Chondrocyte (in vitro differentiated cells): Measurements from ENCODE around the gene LYRM1. TPM values are rescaled to one million over a fixed set of nuclear protein-coding genes. Genes with fewer than 3 reads are reported as not detected.

ENCODE experiments used
- DNase-seq: peaks from one replicate; pipeline ENCODE4 v3.0.0; 2021; ENCODE audit warnings: mixed read lengths, low spot score
- H3K27ac Mint-ChIP-seq: one replicate; pipeline ENCODE4 v1.8.0; 2021; ENCODE audit warnings: mild to moderate bottlenecking, moderate library complexity, mixed read lengths; ENCODE audit not compliant: unreplicated experiment
- H3K27me3 Mint-ChIP-seq: 2 replicates; pipeline ENCODE4 v1.8.0; 2021; ENCODE audit warnings: low read depth, mixed read lengths
- H3K36me3 Mint-ChIP-seq: 2 replicates; pipeline ENCODE4 v1.8.0; 2021; ENCODE audit warnings: low read depth, mixed read lengths
- H3K4me1 Mint-ChIP-seq: 2 replicates; pipeline ENCODE4 v1.8.0; 2021; ENCODE audit warnings: low read depth, mild to moderate bottlenecking, mixed read lengths
- H3K4me3 Mint-ChIP-seq: one replicate; pipeline ENCODE4 v1.8.0; 2021; ENCODE audit warnings: mild to moderate bottlenecking, moderate library complexity, mixed read lengths; ENCODE audit not compliant: unreplicated experiment
- H3K9me3 Mint-ChIP-seq: 2 replicates; pipeline ENCODE4 v1.8.0; 2021; ENCODE audit warnings: low read depth, mixed read lengths
- total RNA-seq: library from RNA; stranded (reverse); gene quantifications from 3 replicates; pipeline ENCODE4 v1.2.1, GENCODE V29; 2021
- TF ChIP-seq, protein P1 (sequence below): fragments of 200-600 bp; sonication (generic); IDR thresholded peaks from 2 replicates; pipeline ENCODE4 v1.5.0; 2021; ENCODE audit warnings: antibody characterized with exemption, mild to moderate bottlenecking, moderate library complexity

Gene LYRM1
- total RNA-seq, 1 donor from 2014 or later: 20.1 TPM

DNA sequence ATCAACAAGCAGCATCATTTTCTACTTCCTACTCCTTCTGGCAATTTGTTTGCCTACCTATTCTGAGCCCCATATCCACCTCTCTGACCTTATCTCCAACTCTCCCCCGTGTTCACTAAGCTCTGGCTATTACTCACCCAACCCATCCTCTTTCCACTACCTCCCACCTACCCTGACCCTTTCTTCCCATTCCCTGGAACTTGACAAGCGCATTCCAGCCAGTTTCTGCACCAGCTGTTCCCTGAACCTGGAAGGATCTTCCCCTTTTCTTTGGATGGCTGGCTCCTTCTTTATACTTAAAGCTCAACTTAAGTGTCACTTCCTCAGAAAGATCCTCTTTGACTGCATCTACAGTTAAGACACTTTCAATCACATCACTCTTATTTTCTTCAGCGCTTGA, 2.6 kb upstream of the LYRM1 start:
- Mint-ChIP-seq H3K27me3 (no peaks in the 10 kb centered on the region), H3K36me3 (peaks cover 10% of the 10 kb centered on the region), H3K9me3 (no peaks in the 10 kb centered on the region), H3K27ac (peak overlapping the region; percentile 99), H3K4me1 (peaks cover 59% of the 10 kb centered on the region), H3K4me3 (peak overlapping the region; percentile 87)
- TF ChIP-seq, protein P1, sequence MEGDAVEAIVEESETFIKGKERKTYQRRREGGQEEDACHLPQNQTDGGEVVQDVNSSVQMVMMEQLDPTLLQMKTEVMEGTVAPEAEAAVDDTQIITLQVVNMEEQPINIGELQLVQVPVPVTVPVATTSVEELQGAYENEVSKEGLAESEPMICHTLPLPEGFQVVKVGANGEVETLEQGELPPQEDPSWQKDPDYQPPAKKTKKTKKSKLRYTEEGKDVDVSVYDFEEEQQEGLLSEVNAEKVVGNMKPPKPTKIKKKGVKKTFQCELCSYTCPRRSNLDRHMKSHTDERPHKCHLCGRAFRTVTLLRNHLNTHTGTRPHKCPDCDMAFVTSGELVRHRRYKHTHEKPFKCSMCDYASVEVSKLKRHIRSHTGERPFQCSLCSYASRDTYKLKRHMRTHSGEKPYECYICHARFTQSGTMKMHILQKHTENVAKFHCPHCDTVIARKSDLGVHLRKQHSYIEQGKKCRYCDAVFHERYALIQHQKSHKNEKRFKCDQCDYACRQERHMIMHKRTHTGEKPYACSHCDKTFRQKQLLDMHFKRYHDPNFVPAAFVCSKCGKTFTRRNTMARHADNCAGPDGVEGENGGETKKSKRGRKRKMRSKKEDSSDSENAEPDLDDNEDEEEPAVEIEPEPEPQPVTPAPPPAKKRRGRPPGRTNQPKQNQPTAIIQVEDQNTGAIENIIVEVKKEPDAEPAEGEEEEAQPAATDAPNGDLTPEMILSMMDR: no peak
- no peak for DNase-seq

DNA sequence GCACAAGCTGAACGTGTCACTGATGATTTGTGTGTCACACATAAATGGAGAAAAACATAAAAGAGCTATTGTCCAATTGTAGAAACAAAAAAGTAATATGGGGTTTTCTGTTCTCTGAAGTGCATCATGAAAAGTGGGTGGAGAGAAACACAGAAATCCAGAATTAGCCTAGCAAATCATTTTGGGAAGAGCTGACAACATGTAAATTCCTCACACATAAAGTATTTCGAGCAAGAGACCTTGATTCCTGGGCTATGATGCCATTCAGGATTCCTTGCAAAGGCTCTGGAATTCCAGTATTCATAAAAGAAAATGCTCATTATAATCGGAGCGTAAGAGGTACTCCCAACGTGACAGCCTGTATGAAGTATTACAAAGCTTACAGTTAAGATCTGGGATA, 1.5 kb upstream of the LYRM1 start:
- Mint-ChIP-seq H3K36me3 (peaks cover 10% of the 10 kb centered on the region), H3K27me3 (no peaks in the 10 kb centered on the region), H3K4me1 (peaks cover 67% of the 10 kb centered on the region), H3K9me3 (no peaks in the 10 kb centered on the region), H3K27ac (peak overlapping the region; percentile 99), H3K4me3 (peak overlapping the region; percentile 87)
- no peak for DNase-seq
- TF ChIP-seq, protein P1: no peak

DNA sequence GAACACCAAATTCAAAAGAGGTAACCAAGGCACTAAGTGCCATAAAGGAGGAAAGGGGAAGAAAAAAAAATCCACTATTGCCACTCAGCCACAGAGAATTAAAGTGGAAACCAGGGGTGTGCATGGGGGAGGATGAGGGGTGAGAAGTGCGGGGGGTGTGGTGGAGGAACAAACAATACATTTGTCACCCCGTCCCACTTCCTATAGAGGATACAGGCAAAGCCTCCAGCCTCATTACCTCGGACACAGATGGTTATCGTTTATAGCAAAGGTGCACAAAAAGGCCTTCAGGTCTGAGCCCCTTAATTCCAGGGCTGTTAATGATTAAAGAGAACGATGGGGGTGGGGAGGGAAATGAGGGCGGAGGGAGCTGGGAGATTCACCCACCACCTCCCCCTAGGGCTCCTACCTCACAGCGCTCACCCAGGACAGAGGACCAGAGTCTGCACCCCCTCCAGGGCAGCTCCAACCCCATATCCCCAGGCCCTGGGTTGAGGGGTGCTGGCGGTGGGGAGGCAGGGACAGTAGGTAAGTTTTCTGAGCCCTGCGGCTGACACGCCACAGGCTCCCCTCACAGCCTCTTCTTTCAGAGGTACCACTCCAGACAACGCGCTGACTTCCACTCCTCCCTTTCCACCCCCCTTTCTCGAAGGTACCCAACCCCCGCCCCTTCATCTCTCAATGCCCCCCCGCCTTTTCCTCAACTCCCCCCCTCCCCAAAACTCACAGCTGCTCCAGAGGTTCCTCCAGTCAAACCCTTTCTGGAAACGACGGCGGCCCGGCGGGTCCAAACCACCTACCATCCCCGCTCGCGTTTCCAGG, 883 bp upstream of the LYRM1 start:
- no peak for DNase-seq
- peak overlapping the region; percentile 99 for H3K27ac Mint-ChIP-seq
- peak overlapping the region; percentile 87 for H3K4me3 Mint-ChIP-seq
- H3K27me3 Mint-ChIP-seq: no peaks in the 10 kb centered on the region
- TF ChIP-seq, protein P1: peak; percentile 19
- H3K4me1 Mint-ChIP-seq: peaks cover 73% of the 10 kb centered on the region
- no peaks in the 10 kb centered on the region for H3K9me3 Mint-ChIP-seq
- peaks cover 9% of the 10 kb centered on the region for H3K36me3 Mint-ChIP-seq

DNA sequence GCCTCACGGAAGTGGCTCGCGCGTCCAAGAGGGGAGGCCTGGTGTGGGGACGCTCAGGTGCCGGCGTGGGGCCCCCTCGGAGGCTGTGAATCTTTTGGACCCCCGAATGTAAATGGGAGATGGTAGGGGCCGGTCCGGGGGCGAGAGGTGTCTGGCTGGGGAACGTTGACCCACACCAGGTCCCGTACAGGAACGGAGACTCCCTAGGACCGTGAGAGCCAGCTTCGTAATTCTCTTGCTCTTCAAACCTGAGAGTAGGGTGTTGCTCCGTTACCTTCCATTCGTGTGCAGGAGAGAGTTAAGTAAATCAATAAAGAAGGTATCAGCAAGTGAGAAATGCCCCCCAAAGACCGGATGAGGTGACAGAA, 481 bp downstream of the LYRM1 start:
- no peaks in the 10 kb centered on the region for H3K27me3 Mint-ChIP-seq
- peak overlapping the region; percentile 99 for H3K27ac Mint-ChIP-seq
- H3K36me3 Mint-ChIP-seq: peaks cover 5% of the 10 kb centered on the region
- no peak for DNase-seq
- H3K4me1 Mint-ChIP-seq: peaks cover 82% of the 10 kb centered on the region
- H3K9me3 Mint-ChIP-seq: no peaks in the 10 kb centered on the region
- H3K4me3 Mint-ChIP-seq: peak overlapping the region; percentile 87
- TF ChIP-seq, protein P1: no peak

DNA sequence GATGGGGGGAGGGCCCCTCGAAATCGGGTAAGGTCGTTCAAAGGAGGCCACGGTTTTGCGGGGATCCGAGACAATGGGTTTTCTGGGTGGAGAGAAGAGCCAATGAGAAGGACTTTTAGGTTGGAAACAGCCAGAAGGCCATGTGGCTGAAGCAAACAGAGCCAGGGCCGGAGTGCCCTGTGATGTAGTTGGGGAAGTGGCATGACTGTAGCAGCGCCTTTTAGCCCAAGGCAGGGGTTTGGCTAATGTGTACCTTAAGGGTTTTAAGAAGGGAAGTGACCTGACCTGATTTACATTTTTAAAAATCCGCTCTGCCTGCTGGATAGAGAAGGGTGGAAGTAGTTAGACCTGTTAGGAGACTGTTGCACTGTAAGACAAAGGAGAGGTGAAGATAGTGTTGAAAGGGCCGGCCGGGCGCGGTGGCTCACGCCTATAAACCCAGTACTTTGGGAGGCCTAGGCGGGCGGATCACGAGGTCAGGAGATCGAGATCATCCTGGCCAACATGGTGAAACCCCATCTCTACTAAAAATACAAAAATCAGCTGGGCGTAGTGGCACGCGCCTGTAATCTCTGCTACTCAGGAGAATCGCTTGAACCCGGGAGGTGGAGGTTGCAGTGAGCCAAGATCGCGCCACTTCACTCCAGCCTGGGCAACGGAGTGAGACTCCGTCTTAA, 1.0 kb downstream of the LYRM1 start:
- Mint-ChIP-seq H3K27ac (peak overlapping the region; percentile 99), H3K9me3 (no peaks in the 10 kb centered on the region), H3K36me3 (peaks cover 5% of the 10 kb centered on the region), H3K4me1 (peaks cover 83% of the 10 kb centered on the region), H3K4me3 (peak overlapping the region; percentile 87), H3K27me3 (no peaks in the 10 kb centered on the region)
- TF ChIP-seq, protein P1: no peak
- no peak for DNase-seq
